ENCODE results near the gene SLC9C2.
"Not testable (repeated sequence)": the region's sequence is repeated elsewhere in the genome, so short reads cannot be mapped to it uniquely, and the experiment has no call there.

The SLC9C2 gene

GRCh38 chr1:173581383-173582079 is 21.3 kb downstream of the SLC9C2 start:
- DNase-seq (ENCODE audit: low read depth): no peak

GRCh38 chr1:173580658-173581057 is 22.2 kb downstream of the SLC9C2 start:
- DNase-seq (ENCODE audit: low read depth): no peak

GRCh38 chr1:173580071-173580470 is 22.8 kb downstream of the SLC9C2 start:
- DNase-seq (ENCODE audit: low read depth): no peak

- DNase-seq (ENCODE audit: low read depth): no peak
Measured at GRCh38 chr1:173573596-173573995, 29.3 kb downstream of the SLC9C2 start.

GRCh38 chr1:173572201-173572873 is 30.5 kb downstream of the SLC9C2 start:
- DNase-seq (ENCODE audit: low read depth): no peak

GRCh38 chr1:173570370-173571007 is 32.4 kb downstream of the SLC9C2 start:
- no peak for DNase-seq (ENCODE audit: low read depth)

GRCh38 chr1:173568483-173568882 is 34.4 kb downstream of the SLC9C2 start:
- DNase-seq (ENCODE audit: low read depth): no peak

- DNase-seq (ENCODE audit: low read depth): not testable (repeated sequence)
Measured at GRCh38 chr1:173563846-173564245, 39.0 kb downstream of the SLC9C2 start.

GRCh38 chr1:173562813-173563212 is 40.1 kb downstream of the SLC9C2 start:
- DNase-seq (ENCODE audit: low read depth): no peak

- DNase-seq (ENCODE audit: low read depth): no peak
Measured at GRCh38 chr1:173561263-173561662, 41.6 kb downstream of the SLC9C2 start.

- no peak for DNase-seq (ENCODE audit: low read depth)
Measured at GRCh38 chr1:173560285-173560880, 42.5 kb downstream of the SLC9C2 start.

- no peak for DNase-seq (ENCODE audit: low read depth)
Measured at GRCh38 chr1:173555651-173556305, 47.1 kb downstream of the SLC9C2 start.

GRCh38 chr1:173554541-173555250 is 48.2 kb downstream of the SLC9C2 start:
- DNase-seq (ENCODE audit: low read depth): no peak

GRCh38 chr1:173554089-173554488 is 48.8 kb downstream of the SLC9C2 start:
- no peak for DNase-seq (ENCODE audit: low read depth)

GRCh38 chr1:173553312-173553711 is 49.6 kb downstream of the SLC9C2 start:
- DNase-seq (ENCODE audit: low read depth): no peak

GRCh38 chr1:173551699-173552098 is 51.2 kb downstream of the SLC9C2 start:
- DNase-seq (ENCODE audit: low read depth): no peak

GRCh38 chr1:173549813-173550212 is 53.1 kb downstream of the SLC9C2 start:
- no peak for DNase-seq (ENCODE audit: low read depth)

- no peak for DNase-seq (ENCODE audit: low read depth)
Measured at GRCh38 chr1:173545688-173546087, 57.2 kb downstream of the SLC9C2 start.

- no peak for DNase-seq (ENCODE audit: low read depth)
Measured at GRCh38 chr1:173536223-173536622, 66.6 kb downstream of the SLC9C2 start.

GRCh38 chr1:173532237-173532636 is 70.6 kb downstream of the SLC9C2 start:
- no peak for DNase-seq (ENCODE audit: low read depth)

GRCh38 chr1:173530795-173531693 is 71.8 kb downstream of the SLC9C2 start:
- DNase-seq (ENCODE audit: low read depth): no peak

Data from stimulated activated CD8-positive, alpha-beta memory T cell treated with anti-CD3 and anti-CD28 coated beads, Interleukin-12 subunit alpha, Interleukin-12 subunit beta, amount 100 ng/mL, for 1 hour (primary cell).